Neuronal stem cell (in vitro differentiated cells): ENCODE measurements around the gene PSMC5.

ENCODE experiments used
- DNase-seq: peaks from one replicate; pipeline ENCODE4 v3.0.0-alpha.2; 2013; ENCODE audit warnings: low spot score
- H2AFZ ChIP-seq: one replicate; pipeline ENCODE4 v1.6.1; 2013; ENCODE audit warnings: mild to moderate bottlenecking, low read length, inconsistent platforms
- H2AK5ac ChIP-seq: 2 replicates; pipeline ENCODE4 v1.6.1; 2013; ENCODE audit warnings: low read depth, mild to moderate bottlenecking, inconsistent platforms, low read length, moderate library complexity, mixed read lengths
- H2BK120ac ChIP-seq: 2 replicates; pipeline ENCODE4 v1.6.1; 2013; ENCODE audit warnings: low read depth, mild to moderate bottlenecking, inconsistent platforms, low read length, moderate library complexity, mixed read lengths
- H2BK12ac ChIP-seq: one replicate; pipeline ENCODE4 v1.6.1; 2013; ENCODE audit warnings: low read length, inconsistent platforms
- H2BK15ac ChIP-seq: 2 replicates; pipeline ENCODE4 v1.6.1; 2013; ENCODE audit warnings: mild to moderate bottlenecking, low read length, inconsistent platforms, mixed read lengths
- H2BK5ac ChIP-seq: one replicate; pipeline ENCODE4 v1.6.1; 2013; ENCODE audit warnings: inconsistent platforms, mild to moderate bottlenecking, low read length, moderate library complexity
- H3K14ac ChIP-seq: one replicate; pipeline ENCODE4 v1.6.1; 2013; ENCODE audit warnings: low read length, inconsistent platforms
- H3K18ac ChIP-seq: 2 replicates; pipeline ENCODE4 v1.6.1; 2013; ENCODE audit warnings: low read length, inconsistent platforms
- H3K23ac ChIP-seq: 2 replicates; pipeline ENCODE4 v1.6.1; 2013; ENCODE audit warnings: low read depth, mild to moderate bottlenecking, mixed read lengths, low read length, inconsistent platforms; ENCODE audit not compliant: poor library complexity
- H3K27ac ChIP-seq: replicated peaks from 3 replicates; pipeline ENCODE4 v1.5.1; 2013; ENCODE audit warnings: low read length, inconsistent platforms
- H3K27me3 ChIP-seq, 3 experiments: 2 replicates each; pipeline ENCODE4 v1.6.1; 2013; ENCODE audit warnings: low read length in 3 of 3, mild to moderate bottlenecking in 2 of 3, inconsistent platforms in 1 of 3, low read depth in 1 of 3, mixed read lengths in 1 of 3, moderate library complexity in 1 of 3; ENCODE audit not compliant: control insufficient read depth in 3 of 3, insufficient read depth in 3 of 3
- H3K36me3 ChIP-seq, 2 donors: replicated peaks in 1 of 2; 2 replicates each; pipeline ENCODE4 v1.6.1; 2013; ENCODE audit warnings: low read length in 2 of 2; ENCODE audit not compliant: control insufficient read depth in 2 of 2, insufficient read depth in 2 of 2
- H3K4ac ChIP-seq: 2 replicates; pipeline ENCODE4 v1.6.1; 2013; ENCODE audit warnings: inconsistent platforms, mild to moderate bottlenecking, low read length, moderate library complexity
- H3K4me1 ChIP-seq, 2 donors: 1 replicate in 1 of 2; 2 replicates in 1 of 2; pipeline ENCODE4 v1.6.1; 2013; ENCODE audit warnings: low read length in 2 of 2, low read depth in 1 of 2; ENCODE audit not compliant: control insufficient read depth in 2 of 2, insufficient read depth in 1 of 2
- H3K4me2 ChIP-seq: one replicate; pipeline ENCODE4 v1.6.1; 2013; ENCODE audit warnings: mild to moderate bottlenecking, low read length, inconsistent platforms; ENCODE audit not compliant: insufficient read depth, poor library complexity, severe bottlenecking
- H3K4me3 ChIP-seq, 2 donors: 2 replicates each; pipeline ENCODE4 v1.5.1; 2013; ENCODE audit warnings: low read length in 2 of 2, mild to moderate bottlenecking in 2 of 2, inconsistent platforms in 1 of 2, moderate library complexity in 1 of 2
- H3K79me1 ChIP-seq: one replicate; pipeline ENCODE4 v1.6.1; 2013; ENCODE audit warnings: low read depth, mild to moderate bottlenecking, inconsistent platforms, low read length, moderate library complexity
- H3K9ac ChIP-seq: one replicate; pipeline ENCODE4 v1.6.1; 2013; ENCODE audit warnings: mild to moderate bottlenecking, low read depth, low read length, inconsistent platforms; ENCODE audit not compliant: poor library complexity
- H3K9me3 ChIP-seq, 2 donors: replicated peaks in 1 of 2; 2 replicates each; pipeline versions ENCODE3 to v1.6.1; 2013; ENCODE audit warnings: low read length in 2 of 2, mild to moderate bottlenecking in 2 of 2, inconsistent platforms in 1 of 2, low read depth in 1 of 2, mixed read lengths in 1 of 2, moderate library complexity in 1 of 2; ENCODE audit not compliant: control insufficient read depth in 2 of 2, insufficient read depth in 1 of 2
- H4K8ac ChIP-seq: one replicate; pipeline ENCODE4 v1.6.1; 2013; ENCODE audit warnings: low read depth, mild to moderate bottlenecking, inconsistent platforms, low read length, moderate library complexity
- H4K91ac ChIP-seq: one replicate; pipeline ENCODE4 v1.6.1; 2013; ENCODE audit warnings: low read length, low read depth, mild to moderate bottlenecking, inconsistent platforms; ENCODE audit not compliant: poor library complexity
- WGBS, 2 donors: extraction: QIAGEN DNeasy Blood & Tissue Kit; methylation state at CpG; one replicate each; pipeline ENCODE4 v1.1.7; 2013; ENCODE audit warnings: missing lambda C conversion rate in 2 of 2, mixed read lengths in 1 of 2; ENCODE audit not compliant: insufficient read length in 2 of 2, insufficient replicate concordance in 1 of 2; ENCODE audit errors: extremely low coverage in 2 of 2; 5-methylcytosine and 5-hydroxymethylcytosine counted together

Gene PSMC5

GRCh38 chr17:63832455-63832854, 5.2 kb downstream of the PSMC5 start:
- no peak overlapping the region for H2BK5ac ChIP-seq
- H3K27me3 ChIP-seq, result no peaks in the 10 kb centered on the region
- H2BK15ac ChIP-seq, result no peak overlapping the region
- H4K8ac ChIP-seq, result no peak overlapping the region
- H3K4me1 ChIP-seq, result peaks cover 6% of the 10 kb centered on the region in 2 donors
- no peaks in the 10 kb centered on the region for H3K9me3 ChIP-seq
- H2BK12ac ChIP-seq, result no peak overlapping the region
- WGBS, 2 donors, result no CpG with 5 or more reads among the region's 2 CpGs
- no peak overlapping the region for H3K4me3 ChIP-seq
- peaks cover 60 to 93% of the 10 kb centered on the region in 2 donors for H3K36me3 ChIP-seq
- H2AFZ ChIP-seq, result no peak overlapping the region
- no peak overlapping the region for H2AK5ac ChIP-seq
- H3K14ac ChIP-seq, result no peak overlapping the region
- H3K9ac ChIP-seq, result no peak overlapping the region
- no peak for DNase-seq
- H3K27ac ChIP-seq, result no peak overlapping the region
- H3K4me2 ChIP-seq, result no peak overlapping the region
- no peak overlapping the region for H3K23ac ChIP-seq
- peaks cover 3% of the 10 kb centered on the region for H3K79me1 ChIP-seq
- H4K91ac ChIP-seq, result no peak overlapping the region
- no peak overlapping the region for H3K18ac ChIP-seq
- no peak overlapping the region for H2BK120ac ChIP-seq
- H3K4ac ChIP-seq, result no peak overlapping the region

DNA sequence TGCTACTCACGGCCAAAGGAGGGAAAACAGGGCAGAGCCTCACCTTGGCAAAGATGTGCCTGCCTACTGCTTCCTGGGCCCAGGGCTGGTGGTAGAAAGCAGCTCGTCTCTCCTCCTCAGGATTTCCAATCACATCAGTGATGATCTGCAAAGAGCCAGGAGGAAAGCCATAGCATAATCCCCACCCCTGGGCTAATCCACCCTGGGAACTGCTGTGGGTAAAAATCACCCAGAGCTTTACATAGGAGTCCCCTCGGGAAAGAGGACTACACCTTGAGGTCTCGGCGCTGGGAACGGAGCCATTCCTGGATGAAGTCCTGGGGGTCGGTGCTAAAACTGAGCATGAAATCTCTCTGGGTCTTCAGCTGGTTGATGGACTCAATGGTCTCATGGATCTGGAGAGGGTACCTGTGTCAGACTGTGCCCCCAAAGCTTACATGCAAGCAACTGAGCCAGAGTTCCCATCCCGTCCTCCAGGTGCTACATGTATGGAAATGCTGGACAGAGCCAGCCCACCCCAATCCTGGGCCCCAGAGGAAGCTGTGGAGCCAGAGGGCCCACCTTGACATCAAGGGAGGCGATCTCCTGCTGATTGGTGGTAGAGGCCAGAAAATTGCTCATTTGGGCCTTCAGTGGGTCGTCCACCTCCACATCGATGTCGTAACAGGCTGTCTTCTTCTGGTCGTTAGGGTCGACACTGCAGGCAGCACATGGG, 6.0 kb downstream of the PSMC5 start:
- Histone ChIP-seq H3K36me3 (peaks cover 60 to 100% of the 10 kb centered on the region in 2 donors), H2BK120ac (no peak overlapping the region), H3K4me1 (peaks cover 3 to 6% of the 10 kb centered on the region in 2 donors), H3K4ac (no peak overlapping the region), H2BK15ac (no peak overlapping the region), H3K27me3 (no peaks in the 10 kb centered on the region), H3K23ac (no peak overlapping the region), H3K27ac (no peak overlapping the region), H2AFZ (no peak overlapping the region), H2BK5ac (no peak overlapping the region), H3K14ac (no peak overlapping the region), H3K4me2 (no peak overlapping the region), H2BK12ac (no peak overlapping the region), H3K9ac (no peak overlapping the region), H3K4me3 (no peak overlapping the region), H3K79me1 (peaks cover 4% of the 10 kb centered on the region), H3K18ac (no peak overlapping the region), H4K91ac (no peak overlapping the region), H2AK5ac (no peak overlapping the region), H4K8ac (no peak overlapping the region), H3K9me3 (no peaks in the 10 kb centered on the region)
- WGBS, 2 donors, result no CpG with 5 or more reads among the region's 14 CpGs
- no peak for DNase-seq

DNA sequence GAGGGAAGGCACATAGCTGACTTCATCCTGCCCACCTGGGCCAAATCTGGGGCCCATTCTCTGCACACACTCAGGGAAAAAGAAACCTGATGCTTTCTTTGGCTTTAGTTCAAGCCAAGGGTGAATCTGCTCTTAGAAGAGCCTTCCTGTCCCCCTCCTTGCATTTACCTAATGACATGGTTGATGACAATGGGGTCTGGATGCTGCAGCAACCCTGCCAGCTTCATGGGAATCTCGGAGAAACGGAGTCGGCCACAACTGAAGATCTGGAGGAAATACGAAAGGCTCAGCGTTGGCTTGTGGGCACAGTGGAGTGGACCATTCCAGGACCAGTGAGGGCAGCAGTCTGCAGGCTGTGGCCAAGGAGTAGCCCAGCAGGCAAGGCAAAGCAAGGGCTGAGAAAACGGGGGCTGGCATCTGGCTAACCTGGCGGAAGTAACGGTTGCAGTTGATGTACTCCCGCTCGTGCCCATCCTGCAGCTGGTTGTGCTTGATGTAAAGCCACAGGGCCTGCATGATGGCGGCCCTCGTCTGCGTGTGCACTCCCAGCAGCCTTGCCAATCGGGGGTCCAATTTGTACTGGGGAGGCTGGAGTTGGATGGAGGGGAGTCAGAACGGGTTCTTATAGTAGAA, 6.6 kb downstream of the PSMC5 start:
- peaks cover 60 to 94% of the 10 kb centered on the region in 2 donors for H3K36me3 ChIP-seq
- H3K27ac ChIP-seq, result no peak overlapping the region
- peak overlapping the region in 1 of 2 donors; percentile 30 for H3K4me3 ChIP-seq
- H3K27me3 ChIP-seq, result no peaks in the 10 kb centered on the region
- peaks cover 5% of the 10 kb centered on the region for H3K79me1 ChIP-seq
- no peak overlapping the region for H3K9ac ChIP-seq
- H2AFZ ChIP-seq, result no peak overlapping the region
- no peak overlapping the region for H2BK5ac ChIP-seq
- H3K14ac ChIP-seq, result no peak overlapping the region
- H3K23ac ChIP-seq, result peak overlapping the region; percentile 69
- no peak overlapping the region for H2AK5ac ChIP-seq
- no CpG with 5 or more reads among the region's 15 CpGs for WGBS, 2 donors
- no peak for DNase-seq
- H2BK120ac ChIP-seq, result no peak overlapping the region
- no peak overlapping the region for H4K8ac ChIP-seq
- no peak overlapping the region for H3K18ac ChIP-seq
- H3K9me3 ChIP-seq, result no peaks in the 10 kb centered on the region
- H2BK12ac ChIP-seq, result no peak overlapping the region
- no peak overlapping the region for H2BK15ac ChIP-seq
- no peak overlapping the region for H4K91ac ChIP-seq
- H3K4ac ChIP-seq, result no peak overlapping the region
- H3K4me2 ChIP-seq, result no peak overlapping the region
- peaks cover under 1 to 5% of the 10 kb centered on the region in 2 donors for H3K4me1 ChIP-seq

DNA sequence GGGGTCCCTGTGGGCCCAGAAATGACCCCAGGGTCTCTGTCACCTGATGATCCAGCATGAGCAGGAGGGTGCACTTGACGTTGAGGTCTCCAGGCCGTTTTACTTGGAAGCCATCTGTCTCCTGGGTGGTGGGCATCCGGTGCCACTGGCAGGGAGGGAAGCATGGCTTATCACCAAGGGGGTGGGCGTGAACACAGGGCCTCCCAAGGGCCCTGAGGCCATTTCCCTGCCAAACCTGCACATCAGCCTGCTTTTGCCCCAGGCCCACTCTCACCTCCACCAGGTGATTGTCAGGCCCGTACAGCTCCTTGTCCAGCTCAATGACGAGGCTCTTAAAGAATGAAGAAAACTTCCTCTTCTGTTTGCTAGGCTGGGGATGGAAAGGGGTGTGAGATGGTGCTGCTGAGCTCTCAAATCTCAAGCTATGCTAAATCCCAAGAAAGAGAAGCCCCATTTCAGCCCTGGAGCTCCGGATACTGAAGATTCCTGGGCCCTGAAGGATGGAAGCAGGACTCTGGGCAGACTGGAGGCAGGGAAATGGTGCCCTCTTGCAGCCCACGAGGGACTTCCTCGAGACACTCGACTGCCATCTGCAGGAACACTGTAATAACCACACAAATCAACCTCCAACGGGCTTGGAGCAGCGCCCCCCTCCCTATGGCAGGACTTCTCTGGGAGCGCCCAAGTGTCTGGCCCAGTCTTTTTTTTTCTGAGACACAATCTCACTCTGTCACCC, 7.4 kb downstream of the PSMC5 start:
- H2BK120ac ChIP-seq, result no peak overlapping the region
- no CpG with 5 or more reads among the region's 13 CpGs for WGBS, 2 donors
- no peak overlapping the region for H3K14ac ChIP-seq
- peaks cover 0 to 7% of the 10 kb centered on the region in 2 donors for H3K4me1 ChIP-seq
- no peak overlapping the region for H2AFZ ChIP-seq
- peaks cover 54 to 86% of the 10 kb centered on the region in 2 donors for H3K36me3 ChIP-seq
- H3K4me2 ChIP-seq, result no peak overlapping the region
- no peak overlapping the region for H3K4ac ChIP-seq
- H2BK5ac ChIP-seq, result peak overlapping the region; percentile 62
- H2BK15ac ChIP-seq, result no peak overlapping the region
- H4K91ac ChIP-seq, result no peak overlapping the region
- peak overlapping the region; percentile 4 for H2AK5ac ChIP-seq
- no peak overlapping the region for H3K4me3 ChIP-seq
- H2BK12ac ChIP-seq, result no peak overlapping the region
- H3K23ac ChIP-seq, result no peak overlapping the region
- H3K9ac ChIP-seq, result peak overlapping the region; percentile 7
- H3K9me3 ChIP-seq, result no peaks in the 10 kb centered on the region
- peaks cover 2% of the 10 kb centered on the region for H3K79me1 ChIP-seq
- no peak overlapping the region for H3K18ac ChIP-seq
- H3K27ac ChIP-seq, result no peak overlapping the region
- H4K8ac ChIP-seq, result no peak overlapping the region
- no peaks in the 10 kb centered on the region for H3K27me3 ChIP-seq
- peak; percentile 48 for DNase-seq
